GM12878 (cell line): ENCODE data around the gene ARHGAP32. TPM values are rescaled to one million over a fixed set of nuclear protein-coding genes. Genes with fewer than 3 reads are reported as not detected.
A peak's percentile ranks its signal among the peaks of the same experiment; 100 is the strongest.

Source experiments
- ATAC-seq: fragments of 200-7000 bp; cut with Tn5 transposase; 3 replicates; pipeline ENCODE4 v1.9.1; 2020; ENCODE audit warnings: mild to moderate bottlenecking, moderate library complexity
- BruUV-seq: library from RNA; stranded (reverse); fragments of 400-500 nt; replicated peaks from 2 replicates; lab custom pipeline; 2021; lab: Mats Ljungman, UMichigan
- CTCF ChIA-PET: fragments of 300-600 bp; sonication (Branson Sonifier 250); formaldehyde crosslinking; extraction: SDS; loops from one replicate; lab custom pipeline; 2021; ENCODE audit warnings: inconsistent platforms; lab: Yijun Ruan, JAX
- POLR2A ChIA-PET: fragments of 350-600 bp; formaldehyde crosslinking; extraction: SDS; loops from one replicate; lab custom pipeline; 2021; ENCODE audit warnings: inconsistent platforms; lab: Charles Lee
- RAD21 ChIA-PET: fragments of 300-600 bp; sonication (Branson Sonifier 250); formaldehyde crosslinking; loops from one replicate; lab custom pipeline; 2023; ENCODE audit warnings: antibody characterized with exemption; ENCODE audit not compliant: unreplicated experiment; lab: Charles Lee
- SMC1A ChIA-PET: fragments of 300-600 bp; sonication (Branson Sonifier 250); formaldehyde crosslinking; loops from one replicate; lab custom pipeline; 2023; ENCODE audit not compliant: unreplicated experiment, uncharacterized antibody; lab: Charles Lee
- DNase-seq: peaks from one replicate; pipeline ENCODE4 v3.0.0-alpha.2; 2011; ENCODE audit warnings: low read depth, low spot score
- FAIRE-seq: peaks from 3 replicates; lab custom pipeline; 2011; peaks lifted over from hg19 to GRCh38; lab: Jason Lieb, UNC
- H2AFZ ChIP-seq: 2 replicates; pipeline ENCODE4 v1.6.0; 2011; ENCODE audit warnings: low read depth, low read length, control low read depth; ENCODE audit not compliant: control insufficient read depth
- H3K27ac ChIP-seq: 2 replicates; pipeline ENCODE4 v1.5.1; 2011; ENCODE audit warnings: control low read depth; ENCODE audit not compliant: control insufficient read depth, insufficient read depth
- H3K27me3 ChIP-seq, 2 experiments: replicated peaks in 1 of 2; 2 replicates each; pipeline versions ENCODE4 v1.6.0 to v1.6.1; 2011; ENCODE audit warnings: low read length in 1 of 2; ENCODE audit not compliant: control insufficient read depth in 2 of 2, insufficient read depth in 2 of 2
- H3K36me3 ChIP-seq, 2 experiments: 2 replicates each; pipeline ENCODE4 v1.5.1; 2011; ENCODE audit warnings: low read length in 1 of 2; ENCODE audit not compliant: control insufficient read depth in 2 of 2, insufficient read depth in 2 of 2
- H3K4me1 ChIP-seq: 2 replicates; pipeline ENCODE4 v1.6.1; 2011; ENCODE audit warnings: mild to moderate bottlenecking, low read length, moderate library complexity, mixed read lengths; ENCODE audit not compliant: control insufficient read depth, insufficient read depth
- H3K4me2 ChIP-seq: 2 replicates; pipeline ENCODE4 v1.6.0; 2011; ENCODE audit warnings: control low read depth; ENCODE audit not compliant: control insufficient read depth, insufficient read depth
- H3K4me3 ChIP-seq: fragments of 200-600 bp; sonication (generic); 2 replicates; pipeline ENCODE4 v1.5.1; 2016
- H3K79me2 ChIP-seq: 2 replicates; pipeline ENCODE4 v1.6.0; 2011; ENCODE audit warnings: low read length; ENCODE audit not compliant: control insufficient read depth, insufficient read depth
- H3K9ac ChIP-seq: 2 replicates; pipeline ENCODE4 v1.8.0; 2011; ENCODE audit warnings: low read length, control low read depth, mixed read lengths; ENCODE audit not compliant: control insufficient read depth, insufficient read depth
- H3K9me3 ChIP-seq: replicated peaks from 3 replicates; pipeline ENCODE4 v1.5.1; 2011; ENCODE audit warnings: mild to moderate bottlenecking, low read length; ENCODE audit not compliant: control insufficient read depth, insufficient read depth
- H4K20me1 ChIP-seq: 2 replicates; pipeline ENCODE4 v1.6.0; 2011; ENCODE audit not compliant: control insufficient read depth, insufficient read depth
- BCL3 ChIP-seq: IDR thresholded peaks from 2 replicates; pipeline ENCODE4 v1.6.1; 2011; ENCODE audit warnings: borderline replicate concordance, low read depth, mild to moderate bottlenecking, moderate library complexity, low read length; ENCODE audit not compliant: insufficient read depth, poor library complexity, severe bottlenecking
- CHD2 ChIP-seq: IDR thresholded peaks from 2 replicates; pipeline ENCODE4 v1.6.1; 2011; ENCODE audit warnings: low read depth, low read length, improper control_type of control experiment, borderline replicate concordance
- PBX3 ChIP-seq: IDR thresholded peaks from 2 replicates; pipeline ENCODE4 v1.6.1; 2011; ENCODE audit warnings: mild to moderate bottlenecking, low read depth, low read length, moderate library complexity; ENCODE audit not compliant: insufficient replicate concordance
- TBL1XR1 ChIP-seq: IDR thresholded peaks from 2 replicates; pipeline ENCODE4 v1.6.1; 2012; ENCODE audit warnings: low read depth, low read length, improper control_type of control experiment
- TCF3 ChIP-seq: IDR thresholded peaks from 2 replicates; pipeline ENCODE4 v1.6.1; 2012; ENCODE audit warnings: low read depth, mild to moderate bottlenecking, low read length, borderline replicate concordance; ENCODE audit not compliant: insufficient read depth
- WGBS: methylation state at CpG from one replicate; pipeline ENCODE4 v1.1.6; 2016; ENCODE audit warnings: low lambda C conversion rate; ENCODE audit not compliant: insufficient replicate concordance, insufficient coverage; ENCODE audit errors: missing lambda C conversion rate; 5-methylcytosine and 5-hydroxymethylcytosine counted together
- in situ Hi-C: fragments of 300-500 bp; cut with MboI; formaldehyde crosslinking; loops from 9 replicates; pipeline ENCODE4 v1.14.3; 2018; ENCODE audit warnings: mixed read lengths
- intact Hi-C: fragments of 100-400 bp; cut with micrococcal nuclease; formaldehyde crosslinking; loops from one replicate; pipeline ENCODE4 v1.14.2; 2022; ENCODE audit not compliant: unreplicated experiment
- polyA plus RNA-seq, 11 experiments: library from polyadenylated mRNA; depleted of rRNA in 4 of 11; unstranded in 6 of 11; stranded (reverse) in 5 of 11; fragments of >200 nt; fragmentation: Nextera tagmentation in 4 of 11; fragmentation: Illumina TruSeq in 1 of 11; extraction: Ambion mirVana in 4 of 11; extraction: Trizol in 1 of 11; gene quantifications; 1 replicate in 1 of 11; 2 replicates in 10 of 11; pipeline versions ENCODE4 v1.2.1 to v1.2.3, GENCODE V29; 2011 to 2016; ENCODE audit warnings: inconsistent platforms in 2 of 11, missing spikeins in 2 of 11, low read depth in 1 of 11
- total RNA-seq, 4 experiments: library from RNA; depleted of rRNA in 3 of 4; stranded (reverse); fragments of >200 nt in 3 of 4; fragmentation: Illumina TruSeq in 1 of 4; extraction: Trizol in 1 of 4; gene quantifications; 2 replicates each; pipeline versions ENCODE4 v1.2.1 to v1.2.3, GENCODE V29; 2013 to 2021

ARHGAP32 gene
- total and polyA plus RNA-seq, 10 of the 15 experiments (the other 5 are each of a cell fraction or from before 2014, with no cell fraction given) = under 0.01 to 0.46 (median 0.12) TPM; not detected in 1

DNA sequence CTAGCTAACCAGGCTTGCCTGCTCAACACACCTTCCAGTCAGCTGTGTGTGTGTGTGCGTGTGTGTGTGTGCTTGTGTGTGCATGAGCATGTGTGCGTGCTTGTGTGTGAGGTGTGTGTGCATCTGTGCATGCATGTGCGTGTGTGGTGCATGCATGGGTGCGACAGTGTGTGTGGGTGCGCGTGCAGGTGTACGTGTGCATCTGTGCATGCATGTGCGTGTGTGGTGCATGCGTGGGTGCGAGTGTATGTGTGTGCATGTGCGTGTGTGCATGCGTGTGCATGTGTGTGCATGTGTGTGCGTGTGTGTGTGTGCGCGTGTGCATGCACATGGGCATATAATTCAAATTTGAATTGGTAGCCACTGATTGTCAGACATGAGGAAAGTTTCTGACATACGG lies 239.0 kb downstream of the ARHGAP32 start:
- H2AFZ ChIP-seq = no peak overlapping the region
- no TSS peak for BruUV-seq
- no peak overlapping the region for H3K27ac ChIP-seq
- no peak for ATAC-seq
- no peak for FAIRE-seq
- TF ChIP-seq CHD2 (no peak), PBX3 (peak; percentile 29), TBL1XR1 (no peak), TCF3 (0 out of 2 replicates have a peak, but pooled peaks have one; percentile 25), BCL3 (peak; percentile 94)
- no peak overlapping the region for H3K9ac ChIP-seq
- peaks cover 0 to 1% of the 10 kb centered on the region in 2 experiments; a peak in 2 of 4 replicates for H3K27me3 ChIP-seq
- DNase-seq = no peak
- WGBS = 60% methylated on average over 16 of the region's 16 CpGs
- H4K20me1 ChIP-seq = no peaks in the 10 kb centered on the region
- H3K79me2 ChIP-seq = no peaks in the 10 kb centered on the region
- ChIA-PET SMC1A (interaction anchor here (0.7 to 14.9 kb wide), 2 partner anchors 25 to 64 kb away, joined by 3 to 249 read pairs; partner anchors contain the start of gene KCNJ5), CTCF (interaction anchor here (0.6 to 20.8 kb wide), 2 partner anchors 65 to 797 kb away, joined by 3 to 480 read pairs; partner anchors contain the start of gene KCNJ5), RAD21 (interaction anchor here (1.5 to 5.3 kb wide), 2 partner anchors 25 to 68 kb away, joined by 5 to 109 read pairs; no protein-coding TSS in a partner anchor), POLR2A (no interaction called here)
- H3K4me2 ChIP-seq = no peak overlapping the region
- H3K4me1 ChIP-seq = no peaks in the 10 kb centered on the region
- in situ Hi-C loops = no loop called here
- no peaks in the 10 kb centered on the region for H3K9me3 ChIP-seq
- H3K36me3 ChIP-seq = no peaks in the 10 kb centered on the region
- H3K4me3 ChIP-seq = no peak overlapping the region
- intact Hi-C loops = no loop called here
